WI38 (cell line): ENCODE data around the gene TLK1.

Experiments used
- H3K4me3 ChIP-seq: 2 replicates; pipeline ENCODE4 v1.5.1; 2011; ENCODE audit warnings: low read depth, mild to moderate bottlenecking, control low read depth, low read length
- TF ChIP-seq, protein P1 (sequence below): IDR thresholded peaks from 2 replicates; pipeline ENCODE4 v1.5.1; 2012; ENCODE audit warnings: low read depth, mild to moderate bottlenecking, control low read depth, low read length

TLK1 gene

DNA sequence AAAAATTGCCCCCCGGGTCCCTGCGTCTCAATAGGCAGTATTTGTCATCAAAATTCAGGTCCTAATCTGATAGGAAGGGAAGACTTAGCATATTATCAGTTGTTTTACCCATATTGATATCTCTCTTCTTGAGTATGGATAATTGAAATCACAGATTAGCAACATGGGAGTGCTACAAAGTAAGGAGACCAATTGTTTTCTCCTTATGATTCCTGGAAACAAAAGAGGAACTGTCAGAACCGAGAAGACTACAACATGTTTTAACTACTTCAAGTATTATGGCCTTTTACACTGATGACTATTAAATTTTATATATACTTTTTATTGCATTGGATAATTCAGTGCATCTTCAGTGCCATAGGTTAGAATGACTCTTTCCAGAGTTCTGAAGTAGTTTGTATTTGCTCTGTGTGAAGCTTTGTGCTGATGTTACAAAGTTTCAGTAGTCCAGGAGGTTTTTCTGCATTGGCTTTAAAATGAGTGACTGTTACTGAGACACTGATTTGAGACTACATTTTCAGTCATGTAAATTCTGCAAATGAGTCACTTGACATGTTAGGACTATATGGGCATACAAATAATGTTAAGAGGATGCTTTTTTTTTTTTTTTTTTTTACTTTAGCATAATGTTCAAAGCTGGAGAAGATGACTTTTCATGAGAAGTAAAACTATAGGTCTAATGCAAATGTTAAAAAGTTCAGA is 19.7 kb upstream of the TLK1 start:
- H3K4me3 ChIP-seq = no peak overlapping the region

DNA sequence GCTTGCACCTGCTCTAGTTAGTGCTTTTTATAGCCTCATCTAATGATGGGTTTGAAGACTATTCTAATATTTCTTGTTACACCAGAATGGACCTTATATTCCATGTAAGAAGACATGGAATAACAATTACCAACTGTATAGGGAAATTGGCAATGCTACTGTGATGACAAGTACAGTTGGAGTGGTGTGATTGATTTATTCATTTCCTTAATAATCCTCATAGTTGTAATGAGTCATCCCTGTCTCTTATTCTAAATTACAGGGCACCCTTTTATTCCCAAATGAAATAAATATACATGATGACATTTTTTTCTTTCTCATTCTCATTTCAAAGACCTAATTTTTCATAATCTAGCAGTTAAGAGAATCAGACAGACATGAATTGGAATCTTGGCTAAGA is 18.3 kb upstream of the TLK1 start:
- H3K4me3 ChIP-seq = no peak overlapping the region
- TF ChIP-seq, protein P1, sequence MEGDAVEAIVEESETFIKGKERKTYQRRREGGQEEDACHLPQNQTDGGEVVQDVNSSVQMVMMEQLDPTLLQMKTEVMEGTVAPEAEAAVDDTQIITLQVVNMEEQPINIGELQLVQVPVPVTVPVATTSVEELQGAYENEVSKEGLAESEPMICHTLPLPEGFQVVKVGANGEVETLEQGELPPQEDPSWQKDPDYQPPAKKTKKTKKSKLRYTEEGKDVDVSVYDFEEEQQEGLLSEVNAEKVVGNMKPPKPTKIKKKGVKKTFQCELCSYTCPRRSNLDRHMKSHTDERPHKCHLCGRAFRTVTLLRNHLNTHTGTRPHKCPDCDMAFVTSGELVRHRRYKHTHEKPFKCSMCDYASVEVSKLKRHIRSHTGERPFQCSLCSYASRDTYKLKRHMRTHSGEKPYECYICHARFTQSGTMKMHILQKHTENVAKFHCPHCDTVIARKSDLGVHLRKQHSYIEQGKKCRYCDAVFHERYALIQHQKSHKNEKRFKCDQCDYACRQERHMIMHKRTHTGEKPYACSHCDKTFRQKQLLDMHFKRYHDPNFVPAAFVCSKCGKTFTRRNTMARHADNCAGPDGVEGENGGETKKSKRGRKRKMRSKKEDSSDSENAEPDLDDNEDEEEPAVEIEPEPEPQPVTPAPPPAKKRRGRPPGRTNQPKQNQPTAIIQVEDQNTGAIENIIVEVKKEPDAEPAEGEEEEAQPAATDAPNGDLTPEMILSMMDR = no peak

More for the DNA sequence above, 19.7 kb upstream of the TLK1 start:
- TF ChIP-seq, protein P1 = no peak

DNA sequence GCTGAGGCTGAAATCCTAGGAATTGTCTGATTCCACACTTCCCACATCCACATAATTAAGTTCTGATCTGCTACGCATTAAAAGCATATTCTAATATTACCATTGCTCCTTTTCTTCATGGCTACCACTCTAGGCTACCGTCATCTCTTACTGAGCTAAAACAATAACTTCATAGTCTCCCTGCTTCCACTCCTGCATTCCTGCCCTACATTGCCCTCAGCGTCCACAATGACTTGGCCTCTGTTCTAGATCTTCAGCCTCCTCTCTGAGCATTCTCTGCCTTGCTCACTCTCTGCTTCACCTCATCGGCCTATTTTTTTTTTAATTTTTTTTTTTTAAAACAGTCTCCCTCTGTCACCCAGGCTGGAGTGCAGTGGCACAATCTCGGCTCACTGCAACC is 15.8 kb upstream of the TLK1 start:
- TF ChIP-seq, protein P1 = no peak
- H3K4me3 ChIP-seq = no peak overlapping the region

DNA sequence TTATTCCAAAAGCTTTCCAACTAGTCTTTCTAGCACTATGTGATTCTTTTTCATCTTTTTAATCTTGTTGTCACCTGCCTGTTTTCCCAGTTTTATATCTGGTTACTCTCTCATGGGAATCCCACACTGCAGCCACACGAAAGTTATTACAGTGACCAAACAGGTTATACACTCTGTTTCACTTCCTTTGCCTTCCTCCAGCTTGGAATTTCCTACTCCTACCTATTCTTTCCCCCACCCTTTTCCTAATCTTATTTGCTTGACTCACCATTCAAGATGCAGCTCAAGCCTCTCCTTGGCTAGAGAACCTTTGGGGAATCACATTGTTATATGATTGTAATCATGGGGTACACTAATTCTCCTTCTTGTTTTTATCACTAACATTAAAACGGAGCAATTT is 13.4 kb upstream of the TLK1 start:
- H3K4me3 ChIP-seq = no peak overlapping the region
- TF ChIP-seq, protein P1 = no peak

DNA sequence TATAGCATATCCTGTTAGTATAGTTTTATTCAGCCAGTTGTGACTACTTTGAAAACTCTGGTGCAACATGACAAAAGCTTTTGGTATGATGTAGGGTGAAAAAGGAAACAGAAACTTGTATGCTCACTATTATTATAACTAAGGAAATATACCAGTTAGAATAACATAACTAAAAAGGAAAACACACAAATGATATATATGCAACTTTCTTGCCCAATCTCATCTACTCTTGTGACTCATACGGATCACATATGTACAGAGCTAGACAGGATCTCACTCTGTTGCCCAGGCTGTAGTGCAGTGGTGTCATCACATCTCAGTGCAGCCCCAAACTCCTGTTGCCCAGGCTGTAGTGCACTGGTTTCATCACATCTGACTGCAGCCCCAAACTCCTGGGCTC is 12.4 kb upstream of the TLK1 start:
- no peak overlapping the region for H3K4me3 ChIP-seq
- TF ChIP-seq, protein P1 = no peak

DNA sequence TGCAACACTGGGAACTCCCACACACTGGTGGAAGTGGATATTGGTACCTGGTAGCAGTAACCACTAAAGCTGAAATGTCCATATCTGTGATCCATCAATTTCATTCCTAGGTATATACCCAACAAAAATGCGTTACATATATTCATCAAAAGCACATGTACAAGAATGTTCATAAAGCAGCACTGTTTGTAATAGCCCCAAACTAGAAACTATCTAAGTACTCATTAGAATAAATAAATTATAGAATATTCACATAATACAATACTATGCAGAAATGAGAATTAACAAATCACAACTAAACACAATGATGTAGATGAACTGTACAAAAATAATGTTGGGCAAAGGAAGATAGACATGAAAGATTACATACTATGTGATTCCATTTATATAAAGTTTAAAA is 11.1 kb upstream of the TLK1 start:
- no peak overlapping the region for H3K4me3 ChIP-seq

DNA sequence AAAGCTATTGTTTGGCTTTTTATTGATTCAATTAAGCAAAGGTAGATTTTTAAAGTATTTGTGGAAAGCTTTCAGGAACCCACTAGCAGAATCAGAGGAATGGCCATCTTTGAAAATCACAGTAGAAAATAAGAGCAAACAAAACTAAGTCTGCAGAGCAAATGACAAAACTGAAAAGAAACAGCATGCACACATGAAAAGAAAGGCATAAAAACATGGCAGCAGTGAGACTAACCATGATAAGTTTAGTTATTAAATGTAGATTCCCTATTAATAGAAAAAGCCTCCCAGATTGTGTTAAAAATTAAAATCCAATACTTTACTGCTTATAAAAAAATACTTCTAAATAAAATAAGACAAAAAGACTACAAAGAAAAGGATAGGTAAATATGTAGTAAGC is 9.1 kb upstream of the TLK1 start:
- H3K4me3 ChIP-seq = no peak overlapping the region

More for the DNA sequence above, 11.1 kb upstream of the TLK1 start:
- TF ChIP-seq, protein P1 = no peak

More for the DNA sequence above, 9.1 kb upstream of the TLK1 start:
- TF ChIP-seq, protein P1 = no peak
